CD4-positive, alpha-beta T cell treated with Interleukin-4 for 1 hour (primary cell): ENCODE measurements around the gene WFDC10B.
"Not testable (repeated sequence)": the region's sequence is repeated elsewhere in the genome, so short reads cannot be mapped to it uniquely, and the experiment has no call there.

Experiments
- DNase-seq, 2 donors: peaks; one replicate each; pipeline ENCODE4 v3.0.0-alpha.2; 2020 to 2022

The WFDC10B gene

DNA sequence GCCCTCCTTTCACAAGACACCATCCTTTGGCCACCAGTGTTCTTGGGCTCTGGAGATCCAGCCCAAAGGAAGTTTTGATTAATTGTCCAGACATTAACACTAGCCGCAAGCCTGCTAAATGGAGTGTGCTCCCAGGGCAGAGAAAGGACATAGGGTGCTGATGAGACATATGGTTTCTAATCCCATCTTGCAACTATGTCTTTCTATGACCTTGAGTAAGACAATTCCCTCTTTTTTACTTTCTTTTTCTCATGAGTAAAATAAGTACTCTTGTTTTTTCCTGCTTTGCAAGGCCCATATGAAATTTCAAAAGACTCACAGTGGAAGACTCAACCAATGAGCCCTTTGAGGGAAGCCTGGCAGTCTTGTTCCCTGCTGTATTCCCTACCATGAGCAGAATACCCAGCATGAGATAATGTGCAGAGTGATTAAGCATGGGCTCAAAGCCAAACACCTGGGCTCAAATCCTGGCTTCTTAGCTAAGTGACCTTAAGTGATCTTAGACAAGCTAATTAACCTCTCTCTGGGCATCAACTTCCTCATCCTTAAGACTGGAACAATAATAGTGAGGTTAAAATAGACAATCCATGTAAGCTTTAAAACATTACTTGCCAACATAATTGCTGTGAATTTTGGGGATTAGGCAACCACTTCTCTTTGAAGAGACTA, at the start of gene WFDC10B:
Gene WFDC10B (minus strand): TSS at position 51 of the 669 bp plus-strand sequence. CDS start 19,027 bp downstream, outside the sequence.
- DNase-seq, result no peak

GRCh38 chr20:45752746-45753145, 47.9 kb upstream of the WFDC10B start:
- no peak for DNase-seq

DNA sequence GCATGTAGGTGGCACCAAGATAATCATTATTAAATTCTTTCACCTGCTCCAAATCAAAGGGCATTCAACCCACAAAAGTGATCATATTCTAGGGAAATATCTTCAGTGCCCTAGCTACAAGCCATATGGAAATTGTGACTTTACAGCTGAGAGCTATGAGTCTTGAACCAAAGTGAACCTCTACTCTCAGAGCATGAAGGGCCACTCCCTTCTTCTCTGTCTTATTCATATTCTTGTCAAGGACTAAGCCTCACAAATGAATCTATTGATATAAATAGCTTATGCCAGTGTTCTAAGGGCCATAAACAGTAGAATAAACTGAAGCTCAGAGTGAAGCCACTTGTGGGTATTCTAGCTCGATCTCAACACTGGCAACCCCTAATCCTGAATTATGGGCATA, 46.9 kb upstream of the WFDC10B start:
- DNase-seq, result no peak

DNA sequence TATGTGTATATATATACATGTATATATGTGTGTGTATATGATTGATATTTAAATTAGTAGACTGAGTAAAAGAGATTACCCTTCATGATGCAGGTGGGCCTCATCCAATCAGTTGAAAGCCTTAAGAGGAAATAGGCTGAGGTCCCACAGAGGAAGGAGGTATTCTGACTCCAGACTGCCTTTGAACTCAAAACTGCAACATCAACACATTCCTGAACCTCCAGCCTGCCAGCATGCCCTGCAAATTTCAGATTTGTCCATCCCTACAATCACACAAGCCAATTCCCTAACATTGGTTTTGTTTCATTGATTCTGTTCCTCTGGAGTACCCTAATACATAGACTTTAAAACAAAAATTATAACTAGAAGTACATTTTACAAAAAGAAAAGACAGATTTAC, 40.2 kb upstream of the WFDC10B start:
- DNase-seq, result no peak

- DNase-seq, result no peak
These were observed 37.8 kb upstream of the WFDC10B start for GRCh38 chr20:45742596-45742995.

GRCh38 chr20:45735988-45736387, 31.2 kb upstream of the WFDC10B start:
- no peak for DNase-seq

- DNase-seq, result no peak
These were observed 30.7 kb upstream of the WFDC10B start for GRCh38 chr20:45735552-45735951.

GRCh38 chr20:45732199-45732598, 27.4 kb upstream of the WFDC10B start:
- DNase-seq, result no peak

- DNase-seq, result no peak
These were observed 22.2 kb upstream of the WFDC10B start for GRCh38 chr20:45727044-45727443.

DNA sequence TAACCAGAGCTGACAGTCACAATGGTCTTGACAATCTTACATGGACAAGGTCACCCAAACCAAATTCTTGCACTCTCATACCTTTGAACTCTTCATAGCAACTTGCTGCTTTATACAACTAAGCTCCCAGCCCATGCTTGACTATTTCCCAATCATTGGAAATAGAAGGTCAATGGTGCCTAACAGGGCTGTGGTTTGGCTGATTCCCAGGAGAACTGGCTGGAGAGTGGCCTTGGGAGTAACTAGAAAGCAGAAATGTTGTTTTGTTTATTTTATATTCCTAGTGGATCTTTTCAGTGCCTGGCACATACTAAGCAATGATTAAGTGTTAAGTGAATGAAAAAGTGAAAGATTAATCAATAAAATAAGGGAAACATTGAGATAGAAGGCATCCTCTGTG, 20.3 kb upstream of the WFDC10B start:
- DNase-seq, result no peak

GRCh38 chr20:45722047-45722446, 17.2 kb upstream of the WFDC10B start, which contains the start of gene SPINT4:
Gene SPINT4, plus strand, starts transcription at chr20:45722347. Its CDS starts 21 bp downstream, at chr20:45722368.
- DNase-seq, result no peak

GRCh38 chr20:45716141-45716688, 11.4 kb upstream of the WFDC10B start:
- DNase-seq, result not testable (repeated sequence)

DNA sequence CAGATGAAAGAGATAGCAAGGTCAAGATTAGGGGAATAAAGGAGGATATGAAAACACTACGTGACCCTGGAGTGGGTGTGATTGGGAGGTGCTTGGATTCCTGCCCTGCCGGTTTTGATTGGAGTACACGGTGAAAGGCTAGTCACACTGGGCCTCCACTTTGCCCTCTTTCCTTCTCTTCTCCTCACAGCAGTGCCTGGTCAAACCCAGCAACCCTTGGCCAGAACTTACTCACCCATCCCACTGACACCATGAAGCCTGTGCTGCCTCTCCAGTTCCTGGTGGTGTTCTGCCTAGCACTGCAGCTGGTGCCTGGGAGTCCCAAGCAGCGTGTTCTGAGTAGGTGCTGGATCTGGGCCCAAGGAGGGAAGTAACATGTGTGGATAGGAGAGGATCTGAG, 2.9 kb downstream of the WFDC10B start, which contains the start of gene WFDC13:
Gene WFDC13 (plus strand): TSS at position 166 of the 400 bp plus-strand sequence. CDS start 86 bp downstream, at position 252.
- no peak for DNase-seq

- no peak for DNase-seq
These were observed 3.7 kb downstream of the WFDC10B start for GRCh38 chr20:45701104-45701503.

- DNase-seq, result no peak
These were observed 9.3 kb downstream of the WFDC10B start for GRCh38 chr20:45695496-45695895.

- DNase-seq, result not testable (repeated sequence)
These were observed 11.5 kb downstream of the WFDC10B start for GRCh38 chr20:45693346-45693745.

DNA sequence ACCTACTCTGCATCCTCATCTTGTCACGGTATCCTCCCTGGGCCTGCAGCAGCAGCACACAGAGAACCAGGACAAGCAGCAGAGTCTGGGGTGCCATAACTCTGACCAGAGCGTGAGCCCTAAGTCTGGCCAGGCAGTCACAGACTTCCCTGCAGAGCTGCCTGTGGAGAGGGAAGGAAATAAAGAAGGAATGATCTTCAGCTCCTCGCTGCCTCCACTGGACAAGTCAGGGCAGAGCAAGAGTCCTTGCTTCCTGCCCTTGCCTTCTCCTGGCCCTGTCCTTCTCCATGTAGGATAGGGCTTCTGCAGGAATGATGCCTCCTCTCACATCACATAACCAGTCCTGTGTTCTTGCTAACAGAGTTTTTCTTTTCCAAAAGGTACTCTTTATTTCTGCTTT, 18.9 kb downstream of the WFDC10B start:
- no peak for DNase-seq

DNA sequence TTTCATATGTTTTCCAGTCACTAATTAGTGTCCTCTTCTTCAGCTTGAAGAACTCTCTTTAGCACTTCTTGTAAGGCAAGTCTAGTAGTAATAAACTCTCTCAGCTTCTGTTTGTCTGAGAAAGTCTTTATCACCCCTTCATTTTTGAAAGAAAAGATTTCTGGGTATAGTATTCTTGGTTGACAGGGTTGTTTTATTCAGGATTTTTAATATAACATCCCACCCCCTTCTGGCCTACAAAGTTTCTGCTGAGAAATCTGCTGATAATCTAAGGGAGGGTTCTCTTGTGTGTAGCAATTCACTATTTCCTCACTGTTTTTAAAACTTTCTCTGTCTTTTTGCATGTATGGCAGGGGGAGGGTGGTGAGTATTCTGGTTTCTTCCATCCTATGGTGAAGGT, 25.2 kb downstream of the WFDC10B start:
- no peak for DNase-seq

DNA sequence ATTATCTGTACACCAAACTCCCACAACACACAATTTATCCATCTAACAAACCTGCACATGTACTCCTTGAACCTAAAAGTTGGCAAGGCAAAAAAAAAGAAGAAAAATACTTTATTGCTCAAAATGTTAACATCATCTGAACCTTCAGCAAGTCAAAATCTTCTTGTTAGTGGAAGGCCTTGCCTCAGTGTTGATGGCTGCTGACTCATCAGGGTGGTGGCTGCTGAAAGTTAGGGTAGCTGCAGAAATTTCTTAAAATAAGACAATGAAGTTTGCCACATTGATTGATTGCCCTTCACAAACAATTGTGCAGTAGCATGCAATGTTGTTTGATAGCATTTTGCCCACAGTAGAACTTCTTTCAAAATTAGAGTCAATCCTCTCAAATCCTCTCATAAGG, 32.1 kb downstream of the WFDC10B start:
- DNase-seq, result no peak

GRCh38 chr20:45670139-45670538, 34.7 kb downstream of the WFDC10B start, which contains the start of gene WFDC11:
Gene WFDC11, minus strand, starts transcription at chr20:45670239. Its CDS starts 19,639 bp downstream, at chr20:45650600.
- DNase-seq, result no peak

GRCh38 chr20:45657038-45657437, 47.8 kb downstream of the WFDC10B start:
- not testable (repeated sequence) for DNase-seq

DNA sequence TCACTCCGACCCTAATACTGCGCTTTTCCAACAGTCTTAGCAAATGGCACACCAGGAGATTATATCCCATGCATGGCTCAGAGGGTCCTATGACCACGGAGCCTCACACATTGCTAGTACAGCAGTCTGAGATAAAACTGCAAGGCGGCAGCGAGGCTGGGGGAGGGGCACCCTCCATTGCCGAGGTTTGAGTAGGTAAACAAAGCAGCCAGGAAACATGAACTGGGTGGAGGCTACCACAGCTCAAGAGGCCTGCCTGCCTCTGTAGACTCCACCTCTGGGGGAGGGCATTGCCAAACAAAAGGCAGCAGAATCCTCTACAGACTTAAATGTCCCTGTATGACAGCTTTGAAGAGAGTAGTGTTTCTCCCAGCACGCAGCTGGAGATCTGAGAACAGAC, 53.1 kb downstream of the WFDC10B start:
- not testable (repeated sequence) for DNase-seq

DNA sequence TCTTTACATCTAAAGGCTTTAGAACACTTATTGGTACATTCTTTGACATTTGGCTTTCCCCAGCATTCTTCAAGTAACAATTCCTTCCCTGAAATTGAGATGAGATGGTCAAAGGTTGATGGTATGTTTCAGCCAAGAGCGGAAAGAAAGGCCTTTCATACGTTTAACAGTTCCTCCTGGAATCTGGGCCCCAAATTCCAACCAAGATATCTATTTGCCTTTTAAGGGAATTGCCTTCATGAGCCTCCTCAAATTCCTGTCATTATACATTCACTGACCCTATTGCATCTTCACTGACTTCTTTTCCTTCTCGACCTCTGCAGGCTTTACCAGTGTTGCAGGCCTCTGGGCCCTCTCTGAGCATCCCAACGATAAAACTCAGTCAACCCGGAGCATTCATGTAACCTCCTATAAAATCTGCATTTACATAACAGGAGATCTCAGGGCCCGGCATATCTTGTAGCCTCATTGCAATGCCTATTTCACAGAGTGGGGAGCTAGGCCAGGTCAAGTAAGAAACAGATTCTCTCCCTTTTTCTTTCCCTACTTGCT, 55.4 kb downstream of the WFDC10B start:
- no peak for DNase-seq

DNA sequence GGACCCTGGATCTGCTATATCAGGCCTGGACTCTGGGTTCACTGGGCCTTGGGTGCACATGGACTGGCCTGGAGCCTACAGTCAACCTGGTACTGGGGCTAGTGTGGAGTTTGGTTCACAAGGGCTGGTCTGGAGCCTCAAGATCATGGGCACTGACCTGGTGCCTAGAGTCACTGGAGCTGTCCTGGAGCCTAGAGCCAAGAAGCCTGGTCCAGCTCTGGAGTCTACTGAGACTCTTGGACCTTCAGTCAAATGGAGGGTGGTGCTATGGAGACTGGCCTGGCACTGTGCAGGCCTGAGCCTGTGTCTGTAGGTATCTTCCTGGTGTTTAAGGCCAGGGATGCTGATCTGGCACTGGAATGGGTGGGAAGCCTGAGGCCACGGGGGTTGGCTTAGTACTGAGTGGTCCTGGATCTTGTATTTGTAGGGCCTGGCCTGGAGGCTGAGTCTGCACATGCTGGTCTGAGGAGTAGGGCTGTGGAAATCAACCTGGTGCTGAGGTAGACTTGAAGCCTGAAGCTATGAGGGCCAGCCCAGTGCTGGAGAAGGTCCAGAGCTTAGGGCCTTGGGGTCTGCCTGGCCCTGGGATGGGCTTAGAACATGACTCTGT, 57.3 kb downstream of the WFDC10B start:
- no peak for DNase-seq
